Spleen (tissue), 7 donors: ENCODE data around the gene AKT1.

ENCODE experiments used
- POLR2AphosphoS5 ChIP-seq, 3 donors: sonication (generic); formaldehyde crosslinking; IDR thresholded peaks; one replicate each; pipeline ENCODE4 v1.5.1; 2017; ENCODE audit warnings: antibody characterized with exemption in 3 of 3
- TF ChIP-seq, protein P1 (sequence below), 11 experiments: fragments of 200-600 bp in 7 of 11; fragments of 450-650 bp in 4 of 11; sonication (generic) in 4 of 11; IDR thresholded peaks in 8 of 11; conservative IDR thresholded peaks in 3 of 11; 1 replicate in 7 of 11; 2 replicates in 4 of 11; pipeline versions ENCODE4 v1.4.0 to v1.8.0; 2016 to 2021; ENCODE audit warnings: antibody characterized with exemption in 11 of 11, inconsistent platforms in 4 of 11, mild to moderate bottlenecking in 1 of 11
- donor health status: DM: no; HTN: no; CAD: no; lungs with moderate emphysema.
- donor health status: DM: no; HTN: no; CAD: no.
- donor health status: DM: no; HTN: no; CAD: no.

DNA sequence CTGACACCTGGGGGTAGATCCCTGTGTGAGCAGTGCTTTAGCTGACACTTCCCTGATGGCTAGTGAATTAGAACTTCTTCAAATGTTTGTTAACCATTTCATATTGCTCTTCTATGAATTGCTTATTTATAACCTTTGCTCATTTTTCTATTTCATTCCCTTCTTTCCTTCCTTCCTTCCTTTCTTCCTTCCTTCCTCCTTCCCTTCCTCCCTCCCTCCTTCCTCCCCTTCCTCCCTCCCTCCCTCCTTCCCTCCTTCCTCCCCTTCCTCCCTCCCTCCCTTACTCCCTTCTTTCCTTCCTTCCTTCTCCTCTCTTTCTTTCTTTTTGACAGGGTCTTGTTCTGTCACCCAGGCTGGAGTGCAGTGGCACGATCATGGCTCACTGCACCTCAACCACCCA lies 46.2 kb upstream of the AKT1 start:
- TF ChIP-seq, protein P1, sequence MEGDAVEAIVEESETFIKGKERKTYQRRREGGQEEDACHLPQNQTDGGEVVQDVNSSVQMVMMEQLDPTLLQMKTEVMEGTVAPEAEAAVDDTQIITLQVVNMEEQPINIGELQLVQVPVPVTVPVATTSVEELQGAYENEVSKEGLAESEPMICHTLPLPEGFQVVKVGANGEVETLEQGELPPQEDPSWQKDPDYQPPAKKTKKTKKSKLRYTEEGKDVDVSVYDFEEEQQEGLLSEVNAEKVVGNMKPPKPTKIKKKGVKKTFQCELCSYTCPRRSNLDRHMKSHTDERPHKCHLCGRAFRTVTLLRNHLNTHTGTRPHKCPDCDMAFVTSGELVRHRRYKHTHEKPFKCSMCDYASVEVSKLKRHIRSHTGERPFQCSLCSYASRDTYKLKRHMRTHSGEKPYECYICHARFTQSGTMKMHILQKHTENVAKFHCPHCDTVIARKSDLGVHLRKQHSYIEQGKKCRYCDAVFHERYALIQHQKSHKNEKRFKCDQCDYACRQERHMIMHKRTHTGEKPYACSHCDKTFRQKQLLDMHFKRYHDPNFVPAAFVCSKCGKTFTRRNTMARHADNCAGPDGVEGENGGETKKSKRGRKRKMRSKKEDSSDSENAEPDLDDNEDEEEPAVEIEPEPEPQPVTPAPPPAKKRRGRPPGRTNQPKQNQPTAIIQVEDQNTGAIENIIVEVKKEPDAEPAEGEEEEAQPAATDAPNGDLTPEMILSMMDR (IDR thresholded peaks at IDR 0.05 in 8 of 11, conservative IDR thresholded peaks at IDR 0.05 in 3 of 11) = no peak
- no peak for TF ChIP-seq POLR2AphosphoS5 (IDR thresholded peaks at IDR 0.05)
